Mesendoderm (in vitro differentiated cells): Measurements from ENCODE around the gene NFATC1.
A peak's percentile ranks its signal among the peaks of the same experiment; 100 is the strongest.

Experiments
- DNase-seq: peaks from one replicate; pipeline ENCODE4 v3.0.0; 2013
- H2AK5ac ChIP-seq: 2 replicates; pipeline ENCODE4 v1.6.1; 2013; ENCODE audit warnings: low read length, inconsistent platforms
- H2BK120ac ChIP-seq: 2 replicates; pipeline ENCODE4 v1.6.1; 2013; ENCODE audit warnings: low read depth, mild to moderate bottlenecking, low read length, moderate library complexity, mixed read lengths
- H2BK15ac ChIP-seq: replicated peaks from 2 replicates; pipeline ENCODE4 v1.6.1; 2013; ENCODE audit warnings: low read depth, mild to moderate bottlenecking, moderate library complexity
- H2BK5ac ChIP-seq: 2 replicates; pipeline ENCODE4 v1.6.1; 2013; ENCODE audit warnings: low read length, inconsistent platforms
- H3K18ac ChIP-seq: 2 replicates; pipeline ENCODE4 v1.6.1; 2013; ENCODE audit warnings: mild to moderate bottlenecking, low read length, mixed read lengths
- H3K23ac ChIP-seq: one replicate; pipeline ENCODE4 v1.6.1; 2013; ENCODE audit warnings: low read length
- H3K27ac ChIP-seq: 2 replicates; pipeline ENCODE4 v1.5.1; 2013; ENCODE audit warnings: low read depth, mild to moderate bottlenecking, inconsistent platforms, low read length, moderate library complexity
- H3K27me3 ChIP-seq: 2 replicates; pipeline ENCODE4 v1.6.1; 2013; ENCODE audit warnings: low read length, control low read depth, mild to moderate bottlenecking, inconsistent platforms; ENCODE audit not compliant: insufficient read depth, poor library complexity
- H3K36me3 ChIP-seq: 2 replicates; pipeline ENCODE4 v1.6.1; 2013; ENCODE audit warnings: low read length, inconsistent platforms; ENCODE audit not compliant: control insufficient read depth, insufficient read depth
- H3K4ac ChIP-seq: one replicate; pipeline ENCODE4 v1.6.1; 2013; ENCODE audit warnings: low read depth, mild to moderate bottlenecking, low read length, moderate library complexity
- H3K4me1 ChIP-seq: 2 replicates; pipeline ENCODE4 v1.6.1; 2013; ENCODE audit warnings: low read depth, low read length, inconsistent platforms; ENCODE audit not compliant: control insufficient read depth
- H3K4me2 ChIP-seq: 2 replicates; pipeline ENCODE4 v1.6.1; 2013; ENCODE audit warnings: low read length
- H3K4me3 ChIP-seq: 2 replicates; pipeline ENCODE4 v1.5.1; 2013; ENCODE audit warnings: mild to moderate bottlenecking, low read length
- H3K56ac ChIP-seq: one replicate; pipeline ENCODE4 v1.6.1; 2013; ENCODE audit warnings: low read length
- H3K79me1 ChIP-seq: 2 replicates; pipeline ENCODE4 v1.6.1; 2013; ENCODE audit warnings: low read length, inconsistent platforms
- H3K79me2 ChIP-seq: 2 replicates; pipeline ENCODE4 v1.6.1; 2013; ENCODE audit warnings: mild to moderate bottlenecking, low read length; ENCODE audit not compliant: control insufficient read depth, insufficient read depth
- H3K9ac ChIP-seq: 2 replicates; pipeline ENCODE4 v1.6.1; 2013; ENCODE audit warnings: low read length, inconsistent platforms
- H4K5ac ChIP-seq: one replicate; pipeline ENCODE4 v1.6.1; 2013; ENCODE audit warnings: low read length
- H4K8ac ChIP-seq: one replicate; pipeline ENCODE4 v1.6.1; 2013; ENCODE audit warnings: low read depth, mild to moderate bottlenecking, control low read depth, low read length, moderate library complexity
- WGBS: extraction: QIAGEN DNeasy Blood & Tissue Kit; methylation state at CpG from one replicate; pipeline ENCODE4 v1.1.7; 2013; ENCODE audit warnings: low lambda C conversion rate, missing lambda C conversion rate; ENCODE audit not compliant: insufficient coverage; ENCODE audit errors: extremely low coverage; 5-methylcytosine and 5-hydroxymethylcytosine counted together

The NFATC1 gene

DNA sequence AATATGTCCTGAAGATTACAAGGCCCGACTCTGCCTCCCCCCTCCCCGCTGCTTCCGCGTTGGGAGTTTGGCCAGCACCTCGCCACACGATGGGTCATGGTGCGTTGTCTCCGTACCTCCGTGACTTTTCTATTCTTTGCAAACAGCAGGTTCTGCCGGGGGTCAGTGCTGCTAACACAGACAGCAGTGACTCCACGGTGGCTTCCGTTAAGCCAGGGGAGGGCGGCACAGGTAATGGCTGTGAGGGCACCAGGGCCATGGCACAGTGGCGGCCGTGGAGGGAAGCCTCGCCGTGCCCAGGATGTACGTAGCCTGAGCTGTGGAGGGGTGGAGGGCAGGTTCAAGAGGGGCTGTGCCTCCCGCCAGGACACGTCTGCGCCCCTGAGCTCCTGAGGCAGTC lies 115.5 kb downstream of the NFATC1 start:
- DNase-seq, result no peak

DNA sequence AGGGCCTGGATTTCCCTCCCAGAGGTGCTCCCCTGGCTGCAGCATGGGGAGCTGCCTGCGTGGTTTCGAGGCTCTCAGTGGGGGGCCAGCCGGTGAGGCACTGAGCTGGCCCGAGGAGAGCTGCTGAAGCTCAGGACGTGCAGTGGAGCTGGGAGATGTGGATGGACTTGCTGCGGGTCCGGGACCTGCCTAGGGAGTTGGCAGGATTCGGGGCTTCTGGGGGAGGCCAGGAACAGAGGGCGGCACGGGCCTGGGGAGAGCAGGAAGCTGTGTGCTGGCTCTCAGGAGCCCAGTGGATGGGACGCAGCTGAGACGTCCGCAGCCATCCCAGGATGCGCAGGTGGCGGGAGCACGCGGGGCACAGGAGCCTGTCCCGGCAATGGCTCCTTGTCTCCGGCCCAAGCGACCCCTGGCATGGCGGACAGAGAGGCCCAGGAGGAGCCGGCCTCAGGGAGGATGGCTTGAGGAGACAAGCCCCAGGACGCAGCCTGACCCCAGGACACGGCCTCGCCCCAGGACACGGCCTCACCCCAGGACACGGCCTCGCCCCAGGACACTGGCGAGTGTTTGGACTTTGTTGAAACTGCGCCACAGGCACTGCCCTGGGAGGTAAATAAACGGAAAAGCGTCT lies 116.1 kb downstream of the NFATC1 start:
- H3K4me3 ChIP-seq, result no peak overlapping the region
- no peak overlapping the region for H2BK15ac ChIP-seq
- H3K27ac ChIP-seq, result no peak overlapping the region
- no peak overlapping the region for H3K23ac ChIP-seq
- no peak overlapping the region for H4K5ac ChIP-seq
- H3K79me2 ChIP-seq, result no peaks in the 10 kb centered on the region
- no peak overlapping the region for H3K4ac ChIP-seq
- H3K4me2 ChIP-seq, result no peak overlapping the region
- H2BK5ac ChIP-seq, result no peak overlapping the region
- H3K27me3 ChIP-seq, result no peaks in the 10 kb centered on the region
- H4K8ac ChIP-seq, result no peak overlapping the region
- H3K9ac ChIP-seq, result no peak overlapping the region
- H2BK120ac ChIP-seq, result no peak overlapping the region
- no peak overlapping the region for H3K56ac ChIP-seq
- WGBS, result no CpG with 5 or more reads among the region's 32 CpGs
- no peaks in the 10 kb centered on the region for H3K79me1 ChIP-seq
- H3K36me3 ChIP-seq, result no peaks in the 10 kb centered on the region
- H3K18ac ChIP-seq, result no peak overlapping the region
- H2AK5ac ChIP-seq, result no peak overlapping the region
- no peak for DNase-seq
- peaks cover 4% of the 10 kb centered on the region for H3K4me1 ChIP-seq

More for the DNA sequence above, 115.5 kb downstream of the NFATC1 start:
- Histone ChIP-seq H3K18ac (no peak overlapping the region), H4K8ac (no peak overlapping the region), H3K9ac (no peak overlapping the region), H3K79me2 (no peaks in the 10 kb centered on the region), H2BK15ac (no peak overlapping the region), H3K27ac (no peak overlapping the region), H3K4me2 (no peak overlapping the region), H3K36me3 (no peaks in the 10 kb centered on the region), H3K27me3 (no peaks in the 10 kb centered on the region), H3K4me1 (peaks cover 5% of the 10 kb centered on the region), H3K4me3 (no peak overlapping the region), H2BK120ac (no peak overlapping the region), H3K79me1 (no peaks in the 10 kb centered on the region), H3K23ac (no peak overlapping the region), H2BK5ac (no peak overlapping the region), H2AK5ac (no peak overlapping the region), H3K56ac (peak overlapping the region; percentile 43), H4K5ac (no peak overlapping the region), H3K4ac (no peak overlapping the region)
- WGBS, result no CpG with 5 or more reads among the region's 21 CpGs

DNA sequence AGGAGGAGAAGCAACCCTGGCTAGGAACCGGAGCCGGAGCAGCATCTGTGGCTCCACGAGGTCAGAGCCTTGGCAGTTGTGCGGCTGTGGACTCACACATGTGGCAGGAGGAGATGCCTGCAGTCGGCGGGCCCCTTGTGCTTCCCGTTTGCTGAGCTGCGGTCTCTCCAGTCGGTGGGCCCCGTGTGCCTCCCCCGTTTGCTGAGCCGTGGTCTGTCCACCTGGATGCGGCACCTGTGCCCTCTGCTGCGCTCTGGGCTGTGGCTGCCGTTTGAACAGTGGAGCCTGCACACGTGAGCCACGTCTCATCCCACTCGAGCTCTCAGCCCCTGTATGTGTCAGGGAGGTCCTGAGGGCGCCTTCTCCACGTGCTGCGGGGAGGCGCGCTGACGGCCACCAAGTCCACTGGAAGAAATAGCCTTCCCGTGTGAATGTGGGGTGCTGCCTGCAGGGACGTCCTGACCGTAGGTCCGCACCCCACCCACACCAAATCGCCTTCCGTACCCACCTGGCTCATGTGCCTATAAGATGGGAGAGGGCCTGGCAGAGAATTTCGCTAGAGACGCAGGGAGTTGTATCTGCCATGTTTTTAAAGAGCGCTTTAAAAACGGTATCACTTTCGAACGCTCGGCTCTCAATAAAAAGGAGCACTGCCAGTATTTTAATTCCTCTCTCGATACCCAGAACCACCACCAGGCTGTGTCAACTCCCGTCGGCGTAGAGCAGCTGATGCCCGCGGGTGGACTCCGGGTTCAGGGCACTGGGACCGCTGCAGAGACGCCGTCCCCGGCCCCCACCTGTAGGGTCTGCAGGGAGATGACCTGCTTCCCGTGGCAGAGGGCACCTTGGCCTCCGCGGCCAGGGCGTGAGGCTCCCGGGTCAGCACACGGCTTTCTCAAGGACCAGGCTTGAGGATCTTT lies 117.0 kb downstream of the NFATC1 start:
- no peaks in the 10 kb centered on the region for H3K4me1 ChIP-seq
- H3K56ac ChIP-seq, result no peak overlapping the region
- WGBS, result no CpG with 5 or more reads among the region's 54 CpGs
- H4K5ac ChIP-seq, result no peak overlapping the region
- no peak overlapping the region for H3K18ac ChIP-seq
- no peak overlapping the region for H2BK120ac ChIP-seq
- no peaks in the 10 kb centered on the region for H3K27me3 ChIP-seq
- H2BK5ac ChIP-seq, result no peak overlapping the region
- H4K8ac ChIP-seq, result no peak overlapping the region
- no peak overlapping the region for H3K4me2 ChIP-seq
- no peak overlapping the region for H3K23ac ChIP-seq
- DNase-seq, result no peak
- no peak overlapping the region for H3K4ac ChIP-seq
- no peak overlapping the region for H2AK5ac ChIP-seq
- no peak overlapping the region for H3K27ac ChIP-seq
- no peak overlapping the region for H3K4me3 ChIP-seq
- no peak overlapping the region for H2BK15ac ChIP-seq
- H3K9ac ChIP-seq, result no peak overlapping the region
- H3K79me2 ChIP-seq, result no peaks in the 10 kb centered on the region
- no peaks in the 10 kb centered on the region for H3K36me3 ChIP-seq
- H3K79me1 ChIP-seq, result no peaks in the 10 kb centered on the region

DNA sequence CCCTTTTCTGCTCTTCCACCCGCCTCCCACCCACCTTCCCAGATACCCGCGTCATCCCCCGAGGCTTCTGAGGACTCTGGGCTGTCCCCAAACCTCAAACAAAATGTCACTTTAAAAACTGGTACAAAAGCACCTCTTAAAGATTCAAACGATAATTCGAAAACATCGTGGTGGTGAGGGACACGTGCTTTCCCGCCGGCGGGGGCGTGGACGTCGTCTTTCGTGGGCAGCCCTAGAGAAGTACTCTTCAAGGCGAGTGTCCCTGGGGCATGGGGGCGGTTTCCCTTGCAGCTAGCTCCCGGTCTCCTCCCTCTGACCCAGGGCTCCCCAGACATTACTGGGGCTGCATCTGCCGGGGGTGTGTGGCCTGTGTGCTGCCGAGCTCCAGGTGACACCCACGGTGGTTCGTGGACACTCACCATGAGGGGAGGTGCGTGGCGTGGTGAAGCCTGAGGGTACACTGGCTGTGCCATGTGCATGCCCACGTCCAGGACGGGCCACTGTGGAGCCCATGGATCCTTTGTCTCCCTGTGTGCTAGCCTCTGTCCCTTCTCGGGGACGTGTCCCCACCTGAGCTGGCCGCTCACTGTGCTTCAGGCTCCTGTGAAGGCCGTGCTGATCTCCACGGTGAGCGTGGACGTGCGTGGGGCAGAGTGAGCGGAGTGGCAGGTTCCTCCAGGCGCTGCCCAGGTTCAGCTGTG lies 117.8 kb downstream of the NFATC1 start:
- Histone ChIP-seq H2AK5ac (no peak overlapping the region), H2BK120ac (no peak overlapping the region), H3K18ac (no peak overlapping the region), H3K79me1 (no peaks in the 10 kb centered on the region), H3K4ac (no peak overlapping the region), H4K8ac (no peak overlapping the region), H3K27ac (no peak overlapping the region), H3K4me3 (no peak overlapping the region), H2BK5ac (no peak overlapping the region), H3K9ac (no peak overlapping the region), H4K5ac (no peak overlapping the region), H3K56ac (no peak overlapping the region), H3K23ac (no peak overlapping the region), H3K4me1 (no peaks in the 10 kb centered on the region), H3K4me2 (no peak overlapping the region), H3K36me3 (no peaks in the 10 kb centered on the region), H3K79me2 (no peaks in the 10 kb centered on the region), H2BK15ac (no peak overlapping the region), H3K27me3 (no peaks in the 10 kb centered on the region)
- no CpG with 5 or more reads among the region's 36 CpGs for WGBS
- DNase-seq, result no peak

DNA sequence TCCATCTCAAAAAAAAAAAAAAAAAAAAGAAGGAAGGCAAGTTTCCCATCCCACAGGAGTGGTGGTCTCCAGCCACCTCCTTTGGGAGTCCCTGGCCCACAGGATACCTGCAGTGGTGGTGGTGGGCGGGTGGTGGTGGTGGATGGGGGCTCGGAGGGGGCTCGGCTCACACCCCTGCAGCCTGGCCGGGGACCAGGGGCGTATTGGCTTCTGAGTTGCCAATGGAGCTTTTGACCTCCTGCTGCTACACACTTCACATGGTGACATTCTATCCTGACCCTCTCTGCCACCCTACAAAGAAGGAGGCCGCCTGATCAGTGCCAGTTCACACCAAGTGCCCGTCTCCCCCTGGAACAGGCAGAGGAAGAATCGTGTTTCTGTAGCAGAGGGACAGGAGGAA lies 119.6 kb downstream of the NFATC1 start:
- H3K18ac ChIP-seq, result no peak overlapping the region
- no peak overlapping the region for H3K4ac ChIP-seq
- H3K4me3 ChIP-seq, result no peak overlapping the region
- no peak overlapping the region for H3K9ac ChIP-seq
- H3K4me1 ChIP-seq, result no peaks in the 10 kb centered on the region
- H3K79me1 ChIP-seq, result no peaks in the 10 kb centered on the region
- H3K56ac ChIP-seq, result no peak overlapping the region
- H3K27ac ChIP-seq, result no peak overlapping the region
- H2BK15ac ChIP-seq, result no peak overlapping the region
- no peaks in the 10 kb centered on the region for H3K27me3 ChIP-seq
- no CpG with 5 or more reads among the region's 8 CpGs for WGBS
- no peaks in the 10 kb centered on the region for H3K79me2 ChIP-seq
- no peak overlapping the region for H3K23ac ChIP-seq
- H3K4me2 ChIP-seq, result no peak overlapping the region
- no peak overlapping the region for H2BK5ac ChIP-seq
- H3K36me3 ChIP-seq, result no peaks in the 10 kb centered on the region
- no peak overlapping the region for H2AK5ac ChIP-seq
- no peak overlapping the region for H2BK120ac ChIP-seq
- no peak for DNase-seq
- H4K8ac ChIP-seq, result no peak overlapping the region
- no peak overlapping the region for H4K5ac ChIP-seq
